Measurements from ENCODE around the gene SEPHS2. TPM values are rescaled to one million over a fixed set of nuclear protein-coding genes. Genes with fewer than 3 reads are reported as not detected.

The SEPHS2 gene
- total and polyA plus RNA-seq, 2 donors from 2014 or later, result 82.3 to 137 TPM

GRCh38 chr16:30437511-30438046, 8.1 kb downstream of the SEPHS2 start:
- intact Hi-C loops (cut with DNase I), result no loop called here
- Histone ChIP-seq H3K27ac (ENCODE audit: low read depth in 2 of 2, low read length in 2 of 2) (no peak overlapping the region), H3K36me3 (ENCODE audit: control insufficient read depth in 2 of 3, insufficient read depth in 3 of 3, low read length in 3 of 3) (no peaks in the 10 kb centered on the region), H3K9me3 (ENCODE audit: control insufficient read depth in 2 of 3, insufficient read depth in 1 of 3, low read length in 3 of 3) (no peaks in the 10 kb centered on the region), H3K4me1 (ENCODE audit: control insufficient read depth in 2 of 3, insufficient read depth in 2 of 3, low read depth in 1 of 3, low read length in 3 of 3) (no peaks in the 10 kb centered on the region), H3K27me3 (ENCODE audit: control insufficient read depth, insufficient read depth, low read length) (no peaks in the 10 kb centered on the region), H3K4me3 (ENCODE audit: low read length in 3 of 3) (no peak overlapping the region), H3K9ac (ENCODE audit: low read length in 3 of 3) (no peak overlapping the region)
- DNase-seq (no peak), FAIRE-seq (no peak)
- no peak for TF ChIP-seq CTCF (IDR thresholded peaks at IDR 0.05; ENCODE audit: borderline replicate concordance, extremely low read depth, insufficient read depth)

- H3K9ac ChIP-seq (ENCODE audit: low read length in 3 of 3), result no peak overlapping the region
- H3K36me3 ChIP-seq (ENCODE audit: control insufficient read depth in 2 of 3, insufficient read depth in 3 of 3, low read length in 3 of 3), result no peaks in the 10 kb centered on the region
- no peaks in the 10 kb centered on the region for H3K9me3 ChIP-seq (ENCODE audit: control insufficient read depth in 2 of 3, insufficient read depth in 1 of 3, low read length in 3 of 3)
- intact Hi-C loops (cut with DNase I), result no loop called here
- H3K4me3 ChIP-seq (ENCODE audit: low read length in 3 of 3), result no peak overlapping the region
- H3K27me3 ChIP-seq (ENCODE audit: control insufficient read depth, insufficient read depth, low read length), result no peaks in the 10 kb centered on the region
- no peak overlapping the region for H3K27ac ChIP-seq (ENCODE audit: low read depth in 2 of 2, low read length in 2 of 2)
- peaks cover 0 to 6% (median 5%) of the 10 kb centered on the region in 3 donors for H3K4me1 ChIP-seq (ENCODE audit: control insufficient read depth in 2 of 3, insufficient read depth in 2 of 3, low read depth in 1 of 3, low read length in 3 of 3)
- no peak for TF ChIP-seq CTCF (IDR thresholded peaks at IDR 0.05; ENCODE audit: borderline replicate concordance, extremely low read depth, insufficient read depth)
- DNase-seq (no peak), FAIRE-seq (no peak)
Observed at GRCh38 chr16:30434852-30435251, 10.8 kb downstream of the SEPHS2 start.

GRCh38 chr16:30430428-30430970, 15.2 kb downstream of the SEPHS2 start:
- H3K4me3 ChIP-seq (ENCODE audit: low read length in 3 of 3), result peak overlapping the region; percentile 49 to 74 (median 56)

More at GRCh38 chr16:30430428-30430970, 15.2 kb downstream of the SEPHS2 start:
- H3K27ac ChIP-seq (ENCODE audit: low read depth in 2 of 2, low read length in 2 of 2), result peak overlapping the region; percentile 51 to 68
- intact Hi-C loops (cut with DNase I), result no loop called here
- H3K36me3 ChIP-seq (ENCODE audit: control insufficient read depth in 2 of 3, insufficient read depth in 3 of 3, low read length in 3 of 3), result peaks cover 0 to 3% (median 0%) of the 10 kb centered on the region in 3 donors
- no peaks in the 10 kb centered on the region for H3K27me3 ChIP-seq (ENCODE audit: control insufficient read depth, insufficient read depth, low read length)
- peaks cover 0 to 15% (median 12%) of the 10 kb centered on the region in 3 donors for H3K4me1 ChIP-seq (ENCODE audit: control insufficient read depth in 2 of 3, insufficient read depth in 2 of 3, low read depth in 1 of 3, low read length in 3 of 3)
- TF ChIP-seq CTCF (IDR thresholded peaks at IDR 0.05; ENCODE audit: borderline replicate concordance, extremely low read depth, insufficient read depth), result no peak
- no peaks in the 10 kb centered on the region for H3K9me3 ChIP-seq (ENCODE audit: control insufficient read depth in 2 of 3, insufficient read depth in 1 of 3, low read length in 3 of 3)
- H3K9ac ChIP-seq (ENCODE audit: low read length in 3 of 3), result peak overlapping the region in 2 of 3 donors; percentile 24 to 49
- DNase-seq (peak in 1 of 5 donors; percentile 82), FAIRE-seq (no peak)

Measured in kidney (tissue), 14 donors.